HG03520 (cell line): ENCODE data around the gene RXRB.
"Not testable (repeated sequence)": the region's sequence is repeated elsewhere in the genome, so short reads cannot be mapped to it uniquely, and the experiment has no call there.

Experiments
- ATAC-seq: cut with Tn5 transposase; IDR thresholded peaks from one replicate; pipeline ENCODE4 v1.9.1; 2021; ENCODE audit warnings: mild to moderate bottlenecking, moderate library complexity; ENCODE audit not compliant: unreplicated experiment

The RXRB gene

GRCh38 chr6:33200219-33201146 lies at the start of gene RXRB, which contains the start of gene SLC39A7:
Gene RXRB (minus strand): TSS chr6:33200665. CDS start chr6:33200476, 189 bp downstream.
Gene SLC39A7 (plus strand): TSS chr6:33200867. CDS start chr6:33201246, 379 bp downstream.
- peak; percentile 46 for ATAC-seq

- no peak for ATAC-seq
These were observed 49.5 kb upstream of the RXRB start for GRCh38 chr6:33249732-33250630.

- ATAC-seq, result peak; percentile 81
These were observed 48.7 kb upstream of the RXRB start for GRCh38 chr6:33248932-33249731.

GRCh38 chr6:33248643-33248931 lies 48.1 kb upstream of the RXRB start:
- peak; percentile 8 for ATAC-seq

- peak; percentile 34 for ATAC-seq
These were observed 47.6 kb upstream of the RXRB start for GRCh38 chr6:33247977-33248642.

- no peak for ATAC-seq
These were observed 43.0 kb upstream of the RXRB start for GRCh38 chr6:33243476-33243875.

GRCh38 chr6:33241968-33242367 lies 41.5 kb upstream of the RXRB start:
- no peak for ATAC-seq

GRCh38 chr6:33237741-33238140 lies 37.3 kb upstream of the RXRB start:
- ATAC-seq, result no peak

GRCh38 chr6:33236852-33237251 lies 36.4 kb upstream of the RXRB start:
- no peak for ATAC-seq

- ATAC-seq, result no peak
These were observed 35.9 kb upstream of the RXRB start for GRCh38 chr6:33236328-33236727.

- no peak for ATAC-seq
These were observed 34.8 kb upstream of the RXRB start for GRCh38 chr6:33235221-33235634.

- not testable (repeated sequence) for ATAC-seq
These were observed 26.1 kb upstream of the RXRB start for GRCh38 chr6:33226503-33227120.

GRCh38 chr6:33217681-33218080 lies 17.2 kb upstream of the RXRB start:
- ATAC-seq, result no peak

GRCh38 chr6:33217246-33217645 lies 16.8 kb upstream of the RXRB start:
- ATAC-seq, result no peak

GRCh38 chr6:33216117-33216649 lies 15.7 kb upstream of the RXRB start:
- ATAC-seq, result no peak

GRCh38 chr6:33215271-33216116 lies 15.0 kb upstream of the RXRB start:
- ATAC-seq, result no peak

- ATAC-seq, result no peak
These were observed 13.5 kb upstream of the RXRB start for GRCh38 chr6:33213989-33214335.

- no peak for ATAC-seq
These were observed 12.9 kb upstream of the RXRB start for GRCh38 chr6:33213166-33213988.
